K562 (cell line): ENCODE measurements around the gene TCP10L. TPM values are rescaled to one million over a fixed set of nuclear protein-coding genes. Genes with fewer than 3 reads are reported as not detected.

Experiments used
- ATAC-seq: fragments of 200-7000 bp; cut with Tn5 transposase; 3 replicates; pipeline ENCODE4 v1.9.1; 2020; ENCODE audit warnings: moderate library complexity
- BruUV-seq: library from RNA; stranded (reverse); fragments of 400-500 nt; replicated peaks from 2 replicates; lab custom pipeline; 2021; lab: Mats Ljungman, UMichigan
- CTCF ChIA-PET: fragments of 300-600 bp; formaldehyde crosslinking; extraction: SDS; loops from one replicate; lab custom pipeline; 2021; ENCODE audit warnings: low intra/inter-chr PET ratio; lab: Yijun Ruan, JAX
- POLR2A ChIA-PET: fragments of 300-600, 350-650 bp; sonication (Branson Sonifier 250); formaldehyde crosslinking; extraction: SDS; loops from one replicate; lab custom pipeline; 2021; ENCODE audit warnings: antibody characterized with exemption, inconsistent platforms; lab: Yijun Ruan, JAX
- DNase-seq, 4 experiments: peaks; one replicate each; pipeline versions ENCODE4 v3.0.0 to v3.0.0-alpha.2; 2011 to 2018; ENCODE audit warnings: low spot score in 3 of 4, mixed read lengths in 3 of 4; ENCODE audit errors: extremely low read depth in 1 of 4
- FAIRE-seq: peaks from 2 replicates; lab custom pipeline; 2011; peaks lifted over from hg19 to GRCh38; lab: Jason Lieb, UNC
- H2AFZ ChIP-seq: 2 replicates; pipeline ENCODE4 v1.6.0; 2011; ENCODE audit warnings: low read depth, low read length, control low read depth, inconsistent platforms
- H3K27ac ChIP-seq: fragments of 200-600 bp; 3 replicates; pipeline ENCODE4 v1.8.0; 2011; ENCODE audit warnings: low read depth, mild to moderate bottlenecking, control low read depth, inconsistent platforms, low read length, moderate library complexity, mixed read lengths; ENCODE audit errors: extremely low read depth
- H3K27me3 ChIP-seq, 2 experiments: fragments of 300-600 bp in 1 of 2; 2 replicates in 1 of 2; 3 replicates in 1 of 2; pipeline versions ENCODE4 v1.6.0 to v1.8.0; 2011; ENCODE audit warnings: inconsistent platforms in 2 of 2, low read length in 2 of 2, mild to moderate bottlenecking in 1 of 2, mixed read lengths in 1 of 2, moderate library complexity in 1 of 2; ENCODE audit not compliant: control insufficient read depth in 2 of 2, insufficient read depth in 2 of 2
- H3K36me3 ChIP-seq: fragments of 300-600 bp; 3 replicates; pipeline ENCODE4 v1.8.0; 2011; ENCODE audit warnings: mild to moderate bottlenecking, low read length, inconsistent platforms; ENCODE audit not compliant: control insufficient read depth, insufficient read depth
- H3K4me1 ChIP-seq, 2 experiments: fragments of 200-600 bp in 1 of 2; replicated peaks in 1 of 2; 2 replicates in 1 of 2; 3 replicates in 1 of 2; pipeline versions ENCODE4 v1.5.1 to v1.8.0; 2011; ENCODE audit warnings: inconsistent platforms in 2 of 2, low read length in 2 of 2, mild to moderate bottlenecking in 1 of 2, mixed read lengths in 1 of 2, moderate library complexity in 1 of 2; ENCODE audit not compliant: control insufficient read depth in 2 of 2, insufficient read depth in 2 of 2
- H3K4me2 ChIP-seq: 2 replicates; pipeline ENCODE4 v1.6.1; 2011; ENCODE audit warnings: low read length, control low read depth, inconsistent platforms, mixed read lengths; ENCODE audit not compliant: insufficient read depth
- H3K4me3 ChIP-seq: fragments of 200-600 bp; sonication (generic), shearing (Covaris generic); 2 replicates; pipeline ENCODE4 v1.5.1; 2016; ENCODE audit warnings: control low read depth, inconsistent platforms
- H3K79me2 ChIP-seq: fragments of 200-600 bp; 3 replicates; pipeline ENCODE4 v1.8.0; 2011; ENCODE audit warnings: low read length, inconsistent platforms; ENCODE audit not compliant: control insufficient read depth, insufficient read depth
- H3K9ac ChIP-seq, 2 experiments: 2 replicates each; pipeline versions ENCODE4 v1.6.0 to v1.6.1; 2011; ENCODE audit warnings: low read depth in 2 of 2, low read length in 2 of 2, control low read depth in 1 of 2, inconsistent platforms in 1 of 2, mild to moderate bottlenecking in 1 of 2, mixed read lengths in 1 of 2; ENCODE audit not compliant: insufficient read depth in 1 of 2
- H3K9me1 ChIP-seq: one replicate; pipeline ENCODE4 v1.6.0; 2011; ENCODE audit warnings: inconsistent platforms, mild to moderate bottlenecking, low read length, moderate library complexity; ENCODE audit not compliant: control insufficient read depth, insufficient read depth
- H3K9me3 ChIP-seq: replicated peaks from 2 replicates; pipeline ENCODE4 v1.5.1; 2011; ENCODE audit warnings: low read depth, low read length, inconsistent platforms; ENCODE audit not compliant: control insufficient read depth, insufficient read depth
- H4K20me1 ChIP-seq: replicated peaks from 2 replicates; pipeline ENCODE4 v1.6.1; 2011; ENCODE audit warnings: low read length, inconsistent platforms, mixed read lengths; ENCODE audit not compliant: control insufficient read depth, insufficient read depth
- BACH1 ChIP-seq: fragments of 200-800 bp; sonication (Bioruptor generic); IDR thresholded peaks from 2 replicates; pipeline ENCODE4 v1.6.1; 2016; ENCODE audit warnings: missing genetic modification characterization, missing compliant biosample characterization
- CHD2 ChIP-seq: IDR thresholded peaks from 2 replicates; pipeline ENCODE4 v1.6.1; 2011; ENCODE audit warnings: low read depth, low read length
- FOXA3 ChIP-seq, 2 experiments: fragments of 450-650 bp in 1 of 2; sonication (generic) in 1 of 2; formaldehyde crosslinking; IDR thresholded peaks in 1 of 2; conservative IDR thresholded peaks in 1 of 2; 2 replicates each; pipeline versions ENCODE4 v1.4.0 to v1.8.0; 2020 to 2022; ENCODE audit warnings: mild to moderate bottlenecking in 2 of 2, missing genetic modification reagents in 1 of 2
- HMG20B ChIP-seq: fragments of 250-450 bp; sonication (Bioruptor Pico); IDR thresholded peaks from 2 replicates; pipeline ENCODE4 v1.5.0; 2021; ENCODE audit warnings: mild to moderate bottlenecking
- NBN ChIP-seq: fragments of 450-650 bp; IDR thresholded peaks from 2 replicates; pipeline ENCODE4 v1.6.1; 2016; ENCODE audit warnings: low read depth, mild to moderate bottlenecking
- WGBS: fragments of 100-300 bp; shearing (Covaris generic); methylation state at CpG from one replicate; pipeline ENCODE4 v1.1.6; 2016; ENCODE audit warnings: low coverage, mixed read lengths; ENCODE audit not compliant: insufficient coverage; ENCODE audit errors: missing lambda C conversion rate; 5-methylcytosine and 5-hydroxymethylcytosine counted together
- in situ Hi-C: fragments of 300-500 bp; cut with MboI; formaldehyde crosslinking; loops from 4 replicates; pipeline ENCODE4 v1.15.0; 2018; ENCODE audit warnings: inconsistent platforms, mixed read lengths
- intact Hi-C: fragments of 100-400 bp; cut with micrococcal nuclease; formaldehyde crosslinking; loops from 2 replicates; pipeline ENCODE4 v1.14.2; 2022
- polyA plus RNA-seq, 8 experiments: library from polyadenylated mRNA; depleted of rRNA in 4 of 8; stranded (reverse) in 5 of 8; unstranded in 3 of 8; fragments of >200 nt; fragmentation: Nextera tagmentation in 2 of 8; fragmentation: Illumina TruSeq in 1 of 8; extraction: Ambion mirVana in 2 of 8; extraction: Trizol in 1 of 8; gene quantifications; 2 replicates each; pipeline versions ENCODE4 v1.2.1 to v1.2.3, GENCODE V29; 2011 to 2014; ENCODE audit warnings: inconsistent platforms in 1 of 8, missing spikeins in 1 of 8
- total RNA-seq, 7 experiments: library from RNA; depleted of rRNA in 6 of 7; stranded (reverse); fragments of >200 nt in 6 of 7; fragmentation: Illumina TruSeq in 2 of 7; extraction: Trizol in 2 of 7; gene quantifications; 2 replicates each; pipeline versions ENCODE4 v1.2.1 to v1.2.3, GENCODE V29; 2011 to 2021; ENCODE audit warnings: low replicate concordance in 1 of 7
- TF ChIP-seq, protein P1 (sequence below): sonication (generic); formaldehyde crosslinking; IDR thresholded peaks from 2 replicates; pipeline ENCODE4 v1.8.0; 2022; ENCODE audit warnings: mild to moderate bottlenecking, missing genetic modification reagents

Gene TCP10L
- total and polyA plus RNA-seq, 9 of the 15 experiments (the other 6 are each of a cell fraction or from before 2014, with no cell fraction given) = 0.34 to 0.91 (median 0.56) TPM; not detected in 2

- Histone ChIP-seq H3K27ac (no peak overlapping the region), H3K36me3 (peaks cover 49% of the 10 kb centered on the region), H2AFZ (no peak overlapping the region), H3K9me1 (no peaks in the 10 kb centered on the region), H3K4me2 (no peak overlapping the region), H3K9ac (no peak overlapping the region), H3K4me1 (no peaks in the 10 kb centered on the region), H3K4me3 (no peak overlapping the region), H3K79me2 (no peaks in the 10 kb centered on the region), H3K9me3 (no peaks in the 10 kb centered on the region), H3K27me3 (no peaks in the 10 kb centered on the region), H4K20me1 (no peaks in the 10 kb centered on the region)
- no peak for ATAC-seq
- no peak for FAIRE-seq
- TF ChIP-seq CHD2 = no peak
- TF ChIP-seq, protein P1, sequence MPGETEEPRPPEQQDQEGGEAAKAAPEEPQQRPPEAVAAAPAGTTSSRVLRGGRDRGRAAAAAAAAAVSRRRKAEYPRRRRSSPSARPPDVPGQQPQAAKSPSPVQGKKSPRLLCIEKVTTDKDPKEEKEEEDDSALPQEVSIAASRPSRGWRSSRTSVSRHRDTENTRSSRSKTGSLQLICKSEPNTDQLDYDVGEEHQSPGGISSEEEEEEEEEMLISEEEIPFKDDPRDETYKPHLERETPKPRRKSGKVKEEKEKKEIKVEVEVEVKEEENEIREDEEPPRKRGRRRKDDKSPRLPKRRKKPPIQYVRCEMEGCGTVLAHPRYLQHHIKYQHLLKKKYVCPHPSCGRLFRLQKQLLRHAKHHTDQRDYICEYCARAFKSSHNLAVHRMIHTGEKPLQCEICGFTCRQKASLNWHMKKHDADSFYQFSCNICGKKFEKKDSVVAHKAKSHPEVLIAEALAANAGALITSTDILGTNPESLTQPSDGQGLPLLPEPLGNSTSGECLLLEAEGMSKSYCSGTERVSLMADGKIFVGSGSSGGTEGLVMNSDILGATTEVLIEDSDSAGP = no peak
- TF ChIP-seq FOXA3 (CRISPR knock-in tag; conservative IDR thresholded peaks at IDR 0.05 in 1 of 2, IDR thresholded peaks at IDR 0.05 in 1 of 2) = no peak
- no peak for TF ChIP-seq NBN
- no peak for TF ChIP-seq BACH1 (tag)
- no peak for TF ChIP-seq HMG20B (CRISPR knock-in tag)
- ChIA-PET POLR2A (interaction anchor here (0.5 to 1.5 kb wide), 5 partner anchors 9 to 196 kb away, joined by 3 to 12 read pairs (median 3); partner anchors contain the start of gene CFAP298), CTCF (no interaction called here)
- in situ Hi-C loops = no loop called here
- WGBS = 89% methylated on average over 5 of the region's 5 CpGs
- no peak for DNase-seq
- BruUV-seq = no TSS peak
- intact Hi-C loops = no loop called here
Observed at GRCh38 chr21:32599091-32599490, 13.8 kb upstream of the TCP10L start.
